GM10248 (cell line): Measurements from ENCODE around the gene CYREN.
A peak's percentile ranks its signal among the peaks of the same experiment; 100 is the strongest.

ENCODE experiments used
- CTCF ChIA-PET: fragments of 300-600 bp; sonication (Branson Sonifier 250); formaldehyde crosslinking; extraction: SDS; loops from one replicate; lab custom pipeline; 2021; ENCODE audit warnings: antibody characterized with exemption; lab: Yijun Ruan, JAX
- POLR2A ChIA-PET: fragments of 350-650 bp; sonication (Branson Sonifier 250); formaldehyde crosslinking; extraction: SDS; loops from one replicate; lab custom pipeline; 2020; ENCODE audit warnings: antibody characterized with exemption; lab: Yijun Ruan, JAX
- DNase-seq: peaks from one replicate; pipeline ENCODE4 v3.0.0; 2012; ENCODE audit errors: extremely low spot score
- CTCF ChIP-seq: IDR thresholded peaks from 2 replicates; pipeline ENCODE4 v1.5.1; 2012; ENCODE audit warnings: mild to moderate bottlenecking, low read depth; ENCODE audit errors: extremely low read depth, missing control alignments, control extremely low read depth

Gene CYREN

GRCh38 chr7:135169141-135169963, 1.2 kb downstream of the CYREN start:
- DNase-seq = peak; percentile 74
- TF ChIP-seq CTCF = peak; percentile 71
- ChIA-PET POLR2A (interaction anchor here (1.2 kb wide), 1 partner anchor 22 kb away, joined by 3 read pairs; the partner anchor contains the start of gene TMEM140), CTCF (interaction anchor here (0.8 to 5.0 kb wide), 23 partner anchors 9 to 536 kb away, joined by 3 to 40 read pairs (median 9); partner anchors contain the start of genes AGBL3 and TMEM140)

GRCh38 chr7:135168489-135169140, 1.9 kb downstream of the CYREN start:
- ChIA-PET CTCF (interaction anchor here (0.9 to 5.0 kb wide), 18 partner anchors 8 to 535 kb away, joined by 3 to 40 read pairs (median 10); partner anchors contain the start of genes AGBL3 and TMEM140), POLR2A (interaction anchor here (1.2 kb wide), 1 partner anchor 21 kb away, joined by 3 read pairs; the partner anchor contains the start of gene TMEM140)
- no peak for TF ChIP-seq CTCF
- no peak for DNase-seq

GRCh38 chr7:135168001-135168400, 2.5 kb downstream of the CYREN start:
- POLR2A ChIA-PET = no interaction called here
- TF ChIP-seq CTCF = no peak
- CTCF ChIA-PET = interaction anchor here (1.0 to 5.0 kb wide), 9 partner anchors 11 to 181 kb away, joined by 3 to 40 read pairs (median 17); partner anchors contain the start of gene AGBL3
- DNase-seq = no peak

GRCh38 chr7:135167365-135167917, 3.1 kb downstream of the CYREN start:
- DNase-seq = no peak
- no peak for TF ChIP-seq CTCF
- POLR2A ChIA-PET = no interaction called here
- CTCF ChIA-PET = interaction anchor here (0.8 to 5.0 kb wide), 8 partner anchors 10 to 289 kb away, joined by 3 to 40 read pairs (median 13); partner anchors contain the start of genes AGBL3 and TMEM140

GRCh38 chr7:135166338-135166990, 4.0 kb downstream of the CYREN start:
- CTCF ChIA-PET = interaction anchor here (1.7 to 3.1 kb wide), 2 partner anchors 8 to 19 kb away, joined by 5 to 11 read pairs; partner anchors contain the start of gene TMEM140
- peak; percentile 4 for DNase-seq
- POLR2A ChIA-PET = no interaction called here

More at GRCh38 chr7:135166338-135166990, 4.0 kb downstream of the CYREN start:
- no peak for TF ChIP-seq CTCF
